PFSK-1 (cell line): ENCODE results near the gene MUC5AC.

ENCODE experiments used
- FOXP2 ChIP-seq: optimal IDR thresholded peaks from 2 replicates; pipeline ENCODE3; 2011; ENCODE audit warnings: borderline replicate concordance, control low read depth, inconsistent platforms; ENCODE audit not compliant: insufficient read depth; ENCODE audit errors: extremely low read length, extremely low read depth
- POLR2AphosphoS5 ChIP-seq: IDR thresholded peaks from 2 replicates; pipeline ENCODE4 v1.6.1; 2012; ENCODE audit warnings: low read depth, mild to moderate bottlenecking, control low read depth, low read length, moderate library complexity
- SIN3A ChIP-seq: IDR thresholded peaks from 2 replicates; pipeline ENCODE4 v1.6.1; 2012; ENCODE audit warnings: mild to moderate bottlenecking, low read length, moderate library complexity, borderline replicate concordance; ENCODE audit not compliant: insufficient read depth
- TAF1 ChIP-seq: IDR thresholded peaks from 2 replicates; pipeline ENCODE4 v1.6.1; 2012; ENCODE audit warnings: low read length, control low read depth, borderline replicate concordance; ENCODE audit not compliant: insufficient read depth
- TF ChIP-seq, protein P1 (sequence below), 2 experiments: IDR thresholded peaks; 2 replicates each; pipeline versions ENCODE4 v1.6.1 to v1.8.0; 2011 to 2012; ENCODE audit warnings: low read depth in 2 of 2, low read length in 2 of 2, control low read depth in 1 of 2, inconsistent platforms in 1 of 2, mild to moderate bottlenecking in 1 of 2, moderate library complexity in 1 of 2; ENCODE audit not compliant: insufficient read depth in 1 of 2

The MUC5AC gene

GRCh38 chr11:1178201-1178885 lies 20.6 kb downstream of the MUC5AC start:
- TF ChIP-seq, protein P1, sequence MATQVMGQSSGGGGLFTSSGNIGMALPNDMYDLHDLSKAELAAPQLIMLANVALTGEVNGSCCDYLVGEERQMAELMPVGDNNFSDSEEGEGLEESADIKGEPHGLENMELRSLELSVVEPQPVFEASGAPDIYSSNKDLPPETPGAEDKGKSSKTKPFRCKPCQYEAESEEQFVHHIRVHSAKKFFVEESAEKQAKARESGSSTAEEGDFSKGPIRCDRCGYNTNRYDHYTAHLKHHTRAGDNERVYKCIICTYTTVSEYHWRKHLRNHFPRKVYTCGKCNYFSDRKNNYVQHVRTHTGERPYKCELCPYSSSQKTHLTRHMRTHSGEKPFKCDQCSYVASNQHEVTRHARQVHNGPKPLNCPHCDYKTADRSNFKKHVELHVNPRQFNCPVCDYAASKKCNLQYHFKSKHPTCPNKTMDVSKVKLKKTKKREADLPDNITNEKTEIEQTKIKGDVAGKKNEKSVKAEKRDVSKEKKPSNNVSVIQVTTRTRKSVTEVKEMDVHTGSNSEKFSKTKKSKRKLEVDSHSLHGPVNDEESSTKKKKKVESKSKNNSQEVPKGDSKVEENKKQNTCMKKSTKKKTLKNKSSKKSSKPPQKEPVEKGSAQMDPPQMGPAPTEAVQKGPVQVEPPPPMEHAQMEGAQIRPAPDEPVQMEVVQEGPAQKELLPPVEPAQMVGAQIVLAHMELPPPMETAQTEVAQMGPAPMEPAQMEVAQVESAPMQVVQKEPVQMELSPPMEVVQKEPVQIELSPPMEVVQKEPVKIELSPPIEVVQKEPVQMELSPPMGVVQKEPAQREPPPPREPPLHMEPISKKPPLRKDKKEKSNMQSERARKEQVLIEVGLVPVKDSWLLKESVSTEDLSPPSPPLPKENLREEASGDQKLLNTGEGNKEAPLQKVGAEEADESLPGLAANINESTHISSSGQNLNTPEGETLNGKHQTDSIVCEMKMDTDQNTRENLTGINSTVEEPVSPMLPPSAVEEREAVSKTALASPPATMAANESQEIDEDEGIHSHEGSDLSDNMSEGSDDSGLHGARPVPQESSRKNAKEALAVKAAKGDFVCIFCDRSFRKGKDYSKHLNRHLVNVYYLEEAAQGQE (IDR thresholded peaks at IDR 0.05; ENCODE audit: insufficient read depth in 1 of 2, low read depth in 2 of 2, low read length in 2 of 2): no peak
- TF ChIP-seq SIN3A: no peak
- TF ChIP-seq POLR2AphosphoS5: no peak
- no peak for TF ChIP-seq FOXP2
- TF ChIP-seq TAF1: no peak

DNA sequence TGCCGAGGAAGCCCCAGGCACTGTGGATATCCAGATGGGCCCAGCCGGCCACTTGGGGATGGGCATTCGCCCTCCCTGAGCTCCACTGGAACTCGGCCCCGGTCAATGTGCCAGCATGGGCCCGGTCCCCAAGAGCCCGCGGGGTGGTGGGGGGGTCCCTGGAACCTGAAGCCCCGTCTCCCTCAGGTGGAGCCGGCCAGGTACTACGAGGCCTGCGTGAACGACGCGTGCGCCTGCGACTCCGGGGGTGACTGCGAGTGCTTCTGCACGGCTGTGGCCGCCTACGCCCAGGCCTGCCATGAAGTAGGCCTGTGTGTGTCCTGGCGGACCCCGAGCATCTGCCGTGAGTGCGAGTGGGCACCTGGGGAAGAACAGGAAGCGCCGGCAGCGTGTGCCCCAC lies 21.2 kb downstream of the MUC5AC start:
- TF ChIP-seq, protein P1 (IDR thresholded peaks at IDR 0.05; ENCODE audit: insufficient read depth in 1 of 2, low read depth in 2 of 2, low read length in 2 of 2): no peak
- TF ChIP-seq TAF1 (no peak), POLR2AphosphoS5 (no peak)

DNA sequence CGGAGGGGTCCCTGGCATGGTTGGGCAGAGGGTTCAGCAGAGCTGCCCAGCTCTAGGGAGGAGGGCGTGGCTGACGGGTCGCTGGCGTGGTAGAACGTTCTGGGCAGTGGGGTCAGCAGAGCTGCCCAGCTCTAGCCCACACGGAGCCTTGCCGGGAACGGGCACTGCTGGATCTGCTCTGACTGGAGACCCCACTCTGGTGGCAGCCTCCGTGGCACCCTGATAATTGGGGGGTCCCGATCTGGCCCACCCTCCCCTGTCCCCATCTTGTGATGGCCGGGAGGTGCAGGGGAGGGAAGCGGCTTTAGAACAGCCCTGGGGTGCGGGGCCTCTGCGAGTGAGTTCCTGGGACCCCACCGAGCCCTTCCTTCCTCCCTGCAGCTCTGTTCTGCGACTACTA lies 21.9 kb downstream of the MUC5AC start:
- TF ChIP-seq, protein P1 (IDR thresholded peaks at IDR 0.05; ENCODE audit: insufficient read depth in 1 of 2, low read depth in 2 of 2, low read length in 2 of 2): no peak
- no peak for TF ChIP-seq SIN3A
- no peak for TF ChIP-seq TAF1
- no peak for TF ChIP-seq POLR2AphosphoS5
- TF ChIP-seq FOXP2: no peak

- TF ChIP-seq POLR2AphosphoS5: no peak
- no peak for TF ChIP-seq SIN3A
Measured at GRCh38 chr11:1180171-1180570, 22.4 kb downstream of the MUC5AC start.

DNA sequence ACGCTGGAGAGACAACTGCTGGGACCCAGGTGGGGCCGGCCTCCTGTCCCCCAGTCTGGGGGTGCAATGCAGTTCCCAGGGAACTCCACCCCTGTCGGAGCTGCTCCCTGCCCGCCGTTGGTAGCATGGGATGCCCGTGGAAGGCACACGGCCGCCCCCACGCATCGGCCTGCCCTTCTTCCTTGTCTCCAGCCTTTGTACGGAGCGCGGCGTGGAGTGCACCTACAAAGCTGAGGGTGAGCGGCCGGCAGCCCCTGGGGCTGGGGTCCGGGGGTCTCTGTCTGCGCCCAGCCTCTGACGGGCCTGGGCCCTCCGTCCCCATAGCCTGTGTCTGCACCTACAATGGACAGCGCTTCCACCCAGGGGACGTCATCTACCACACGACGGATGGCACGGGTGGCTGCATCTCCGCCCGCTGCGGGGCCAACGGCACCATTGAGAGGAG lies 23.2 kb downstream of the MUC5AC start:
- TF ChIP-seq, protein P1 (IDR thresholded peaks at IDR 0.05; ENCODE audit: insufficient read depth in 1 of 2, low read depth in 2 of 2, low read length in 2 of 2): no peak
- TF ChIP-seq FOXP2 (no peak), POLR2AphosphoS5 (no peak), SIN3A (no peak), TAF1 (no peak)
